ENCODE results near the gene MANBA.
"Not testable (repeated sequence)": the region's sequence is repeated elsewhere in the genome, so short reads cannot be mapped to it uniquely, and the experiment has no call there.

The MANBA gene

DNA sequence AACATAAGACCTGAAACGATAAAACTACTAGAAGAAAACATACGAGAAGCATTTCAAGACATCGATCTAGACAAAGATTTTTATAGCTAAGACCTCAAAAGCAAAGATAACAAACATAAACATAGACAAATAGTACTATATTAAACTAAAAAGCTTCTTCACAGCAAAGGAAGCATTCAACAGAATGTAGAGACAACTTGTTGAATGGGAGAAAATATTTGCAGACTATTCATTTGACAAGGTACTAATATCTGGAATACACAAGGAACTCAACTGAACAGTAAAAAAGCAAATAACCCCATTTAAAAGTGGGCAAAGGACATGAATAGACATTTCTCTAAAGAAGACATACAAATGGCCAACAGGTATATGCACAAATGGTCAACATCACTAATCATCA, 49.8 kb downstream of the MANBA start:
- H3K4me3 ChIP-seq (replicated peaks; ENCODE audit: low read depth, low read length) = no peak overlapping the region
- TF ChIP-seq, protein P1, sequence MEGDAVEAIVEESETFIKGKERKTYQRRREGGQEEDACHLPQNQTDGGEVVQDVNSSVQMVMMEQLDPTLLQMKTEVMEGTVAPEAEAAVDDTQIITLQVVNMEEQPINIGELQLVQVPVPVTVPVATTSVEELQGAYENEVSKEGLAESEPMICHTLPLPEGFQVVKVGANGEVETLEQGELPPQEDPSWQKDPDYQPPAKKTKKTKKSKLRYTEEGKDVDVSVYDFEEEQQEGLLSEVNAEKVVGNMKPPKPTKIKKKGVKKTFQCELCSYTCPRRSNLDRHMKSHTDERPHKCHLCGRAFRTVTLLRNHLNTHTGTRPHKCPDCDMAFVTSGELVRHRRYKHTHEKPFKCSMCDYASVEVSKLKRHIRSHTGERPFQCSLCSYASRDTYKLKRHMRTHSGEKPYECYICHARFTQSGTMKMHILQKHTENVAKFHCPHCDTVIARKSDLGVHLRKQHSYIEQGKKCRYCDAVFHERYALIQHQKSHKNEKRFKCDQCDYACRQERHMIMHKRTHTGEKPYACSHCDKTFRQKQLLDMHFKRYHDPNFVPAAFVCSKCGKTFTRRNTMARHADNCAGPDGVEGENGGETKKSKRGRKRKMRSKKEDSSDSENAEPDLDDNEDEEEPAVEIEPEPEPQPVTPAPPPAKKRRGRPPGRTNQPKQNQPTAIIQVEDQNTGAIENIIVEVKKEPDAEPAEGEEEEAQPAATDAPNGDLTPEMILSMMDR (IDR thresholded peaks at IDR 0.05; ENCODE audit: low read depth, low read length, missing control alignments) = no peak
- DNase-seq (ENCODE audit: extremely low read depth, low read depth) = no peak

DNA sequence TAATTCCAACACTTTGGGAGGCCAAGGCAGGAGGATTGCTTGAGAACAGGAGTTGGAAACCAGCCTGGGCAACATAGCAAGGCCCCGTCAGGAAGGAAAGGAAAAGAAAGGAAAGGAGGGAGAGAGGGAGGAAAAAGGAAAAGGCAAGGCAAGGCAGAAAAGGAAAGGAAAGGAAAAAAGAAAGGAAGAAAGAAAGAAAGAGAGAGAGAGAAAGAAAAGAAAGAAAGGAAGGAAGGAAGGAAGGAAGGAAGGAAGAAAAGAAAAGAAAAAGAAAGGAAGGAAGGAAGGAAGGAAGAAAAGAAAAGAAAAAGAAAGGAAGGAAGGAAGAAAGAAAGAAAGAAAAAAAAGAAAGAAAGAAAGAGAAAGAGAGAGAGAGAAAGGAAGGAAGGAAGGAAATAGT, 51.7 kb downstream of the MANBA start:
- not testable (repeated sequence) for DNase-seq (ENCODE audit: extremely low read depth, low read depth); H3K4me3 ChIP-seq (replicated peaks; ENCODE audit: low read depth, low read length)

DNA sequence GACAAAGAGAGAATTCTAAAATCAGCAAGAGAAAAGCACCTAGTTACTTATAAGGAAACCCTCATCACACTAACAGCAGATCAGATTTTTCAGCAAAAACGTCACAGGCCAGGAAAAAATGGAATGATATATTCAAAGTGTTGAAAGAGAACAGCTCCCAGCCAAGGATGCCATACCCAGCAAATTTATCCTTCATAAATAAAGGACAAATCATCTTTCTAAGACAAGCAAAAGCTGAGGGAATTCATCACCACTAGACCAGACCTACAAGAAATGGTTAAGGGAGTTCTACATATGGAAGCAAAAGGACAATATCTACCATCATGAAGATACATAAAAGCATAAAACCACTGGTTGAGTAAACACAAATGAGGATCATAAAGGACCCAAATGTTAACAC, 53.6 kb downstream of the MANBA start:
- no peak overlapping the region for H3K4me3 ChIP-seq (replicated peaks; ENCODE audit: low read depth, low read length)
- DNase-seq (ENCODE audit: extremely low read depth, low read depth) = no peak
- TF ChIP-seq, protein P1 (IDR thresholded peaks at IDR 0.05; ENCODE audit: low read depth, low read length, missing control alignments) = no peak

DNA sequence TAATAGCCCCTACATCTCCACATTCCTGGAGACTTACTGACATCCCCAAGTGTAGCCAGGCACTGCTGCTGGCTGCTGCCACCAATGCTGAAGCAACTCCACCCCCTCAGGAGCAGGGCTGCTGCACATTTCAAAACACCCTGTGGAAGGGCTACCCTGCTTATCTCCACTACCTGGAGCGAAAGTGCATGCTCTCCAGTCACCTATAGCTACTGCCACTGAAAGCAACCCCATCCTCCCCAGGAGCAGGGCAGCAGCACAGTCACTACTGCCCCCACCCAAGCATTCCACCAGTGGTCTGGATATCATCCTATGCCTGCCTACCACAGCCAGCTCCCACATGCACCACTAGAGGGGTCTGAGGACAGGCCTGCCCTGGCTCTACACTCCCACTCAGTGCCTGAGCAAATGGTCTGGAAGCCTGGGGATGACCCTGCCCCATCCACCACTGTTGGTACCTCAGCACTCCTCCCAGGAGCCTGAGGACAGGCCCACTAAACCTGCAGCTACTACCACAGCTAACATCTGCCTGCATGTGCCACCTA, 55.3 kb downstream of the MANBA start:
- TF ChIP-seq, protein P1 (IDR thresholded peaks at IDR 0.05; ENCODE audit: low read depth, low read length, missing control alignments) = no peak
- DNase-seq (ENCODE audit: extremely low read depth, low read depth) = no peak
- no peak overlapping the region for H3K4me3 ChIP-seq (replicated peaks; ENCODE audit: low read depth, low read length)

GRCh38 chr4:102696758-102697157, 64.0 kb downstream of the MANBA start:
- no peak overlapping the region for H3K4me3 ChIP-seq (replicated peaks; ENCODE audit: low read depth, low read length)
- no peak for DNase-seq (ENCODE audit: extremely low read depth, low read depth)
- TF ChIP-seq, protein P1 (IDR thresholded peaks at IDR 0.05; ENCODE audit: low read depth, low read length, missing control alignments) = no peak

DNA sequence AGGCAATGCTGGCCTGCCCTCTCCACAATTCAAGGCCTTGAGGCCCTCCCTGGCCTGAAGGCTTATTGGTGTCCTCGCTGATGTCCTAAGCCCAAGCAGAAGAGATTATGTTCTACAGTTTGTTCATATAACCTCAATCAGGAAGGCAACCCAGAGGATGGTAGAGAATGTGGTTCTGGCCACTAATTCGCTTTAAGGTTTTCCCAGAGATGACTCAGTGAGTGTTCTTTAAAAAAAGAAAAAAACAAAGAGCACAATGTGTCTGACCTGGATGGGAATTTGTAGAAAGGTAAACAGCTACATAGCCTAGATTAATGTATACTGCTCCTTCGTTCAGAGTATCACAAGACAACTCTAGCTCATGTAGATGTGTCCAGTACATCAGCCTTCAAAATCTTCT, 66.0 kb downstream of the MANBA start:
- TF ChIP-seq, protein P1 (IDR thresholded peaks at IDR 0.05; ENCODE audit: low read depth, low read length, missing control alignments) = no peak
- no peak overlapping the region for H3K4me3 ChIP-seq (replicated peaks; ENCODE audit: low read depth, low read length)
- DNase-seq (ENCODE audit: extremely low read depth, low read depth) = no peak

DNA sequence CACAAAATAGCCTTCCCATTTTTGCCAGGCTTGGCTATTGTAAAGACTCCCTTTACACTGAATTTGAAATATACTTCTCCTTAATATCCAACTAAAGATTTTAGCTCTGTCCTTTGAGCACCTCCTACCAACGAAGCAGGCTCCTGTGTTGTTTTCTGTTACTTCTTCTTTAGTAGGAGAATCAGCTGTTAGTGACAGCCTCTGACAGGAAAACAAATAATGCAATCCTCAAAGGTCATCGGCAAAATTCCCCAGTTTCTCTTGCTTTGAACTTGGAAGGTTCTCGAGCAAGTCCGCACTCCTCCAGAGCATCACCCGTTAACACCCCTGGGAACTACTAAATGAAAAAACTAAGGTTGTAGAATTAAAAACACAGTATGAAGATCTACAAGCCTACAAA, 66.9 kb downstream of the MANBA start:
- H3K4me3 ChIP-seq (replicated peaks; ENCODE audit: low read depth, low read length) = no peak overlapping the region
- no peak for DNase-seq (ENCODE audit: extremely low read depth, low read depth)
- TF ChIP-seq, protein P1 (IDR thresholded peaks at IDR 0.05; ENCODE audit: low read depth, low read length, missing control alignments) = no peak
